ENCODE measurements around the gene AQR. TPM values are rescaled to one million over a fixed set of nuclear protein-coding genes. Genes with fewer than 3 reads are reported as not detected.

The AQR gene
- polyA plus RNA-seq, 2 donors = 13.2 to 14.5 TPM

DNA sequence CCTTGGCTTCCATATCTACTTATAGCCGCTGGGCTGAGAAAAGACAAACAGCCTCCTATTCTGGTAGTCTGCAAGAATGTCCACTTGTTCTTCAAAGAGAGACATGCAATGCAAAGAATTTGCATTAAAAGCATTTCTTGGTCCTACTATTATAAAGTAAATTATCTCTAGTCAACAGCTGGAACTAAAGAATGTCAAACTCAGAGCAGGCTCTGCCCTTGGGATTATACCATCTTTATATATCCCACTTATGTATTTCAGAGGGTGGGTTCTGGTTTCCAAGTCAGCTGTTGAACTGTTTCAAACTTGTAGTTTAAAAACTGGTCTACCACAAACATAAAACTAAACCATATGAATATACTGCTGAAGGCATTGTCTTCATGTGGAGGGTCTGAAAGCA, 167.2 kb downstream of the AQR start:
- WGBS, 2 donors = 97 to 100% methylated on average over 1 of the region's 1 CpG
- Histone ChIP-seq H3K36me3 (ENCODE audit: control insufficient read depth in 2 of 2, insufficient read depth in 2 of 2, low read length in 1 of 2) (no peaks in the 10 kb centered on the region), H3K9me3 (ENCODE audit: control insufficient read depth in 2 of 2, insufficient read depth in 1 of 2, low read depth in 1 of 2, low read length in 1 of 2) (no peaks in the 10 kb centered on the region), H3K27ac (ENCODE audit: low read depth in 2 of 2, low read length in 1 of 2) (no peak overlapping the region), H3K4me1 (ENCODE audit: control insufficient read depth in 2 of 2, insufficient read depth in 2 of 2, low read length in 1 of 2) (no peaks in the 10 kb centered on the region), H3K4me3 (ENCODE audit: low read depth in 1 of 2, low read length in 2 of 2) (no peak overlapping the region), H3K27me3 (ENCODE audit: control insufficient read depth in 1 of 2, insufficient read depth in 2 of 2, low read length in 2 of 2) (no peaks in the 10 kb centered on the region)

Other genes starting within 250 kb of the AQR start
- gene GJD2, start 214.7 kb downstream of the AQR start, polyA plus RNA-seq = under 1 TPM in 1 of 2 donors, not detected in 1; 0.02 TPM
- gene ACTC1, start 174.2 kb downstream of the AQR start, polyA plus RNA-seq = 1 to 10 TPM in 1 of 2 donors, under 1 TPM in 1; 0.53 to 1.0 TPM
- 10 to 100 TPM; 19.2 to 19.8 TPM for gene ZNF770, start 18.5 kb upstream of the AQR start, polyA plus RNA-seq
- under 1 TPM in 1 of 2 donors, not detected in 1; 0.16 TPM for gene NANOGP8, start 115.6 kb upstream of the AQR start, polyA plus RNA-seq